Aorta (tissue), 5 donors: Measurements from ENCODE around the gene SHROOM3. TPM values are rescaled to one million over a fixed set of nuclear protein-coding genes. Genes with fewer than 3 reads are reported as not detected.

Source experiments
- ATAC-seq: fragments of 200-7000 bp; cut with Tn5 transposase; one replicate; pipeline ENCODE4 v1.9.1; 2022; ENCODE audit warnings: moderate library complexity; ENCODE audit not compliant: low FRiP score
- DNase-seq, 2 donors: peaks; one replicate each; pipeline ENCODE4 v3.0.0-alpha.2; 2020
- H3K27ac ChIP-seq, 2 donors: one replicate each; pipeline ENCODE4 v1.5.1; 2013; ENCODE audit warnings: low read length in 2 of 2, mild to moderate bottlenecking in 2 of 2, moderate library complexity in 2 of 2, control low read depth in 1 of 2, inconsistent platforms in 1 of 2, low read depth in 1 of 2
- H3K27me3 ChIP-seq, 2 donors: one replicate each; pipeline ENCODE4 v1.6.1; 2013; ENCODE audit warnings: control low read depth in 1 of 2, low read length in 1 of 2, mild to moderate bottlenecking in 1 of 2, moderate library complexity in 1 of 2; ENCODE audit not compliant: insufficient read depth in 2 of 2, control insufficient read depth in 1 of 2
- H3K36me3 ChIP-seq, 2 donors: one replicate each; pipeline ENCODE4 v1.6.1; 2013; ENCODE audit warnings: control low read depth in 1 of 2, low read length in 1 of 2, mild to moderate bottlenecking in 1 of 2; ENCODE audit not compliant: insufficient read depth in 2 of 2, control insufficient read depth in 1 of 2
- H3K4me1 ChIP-seq, 2 donors: one replicate each; pipeline ENCODE4 v1.6.1; 2013; ENCODE audit warnings: low read length in 2 of 2, control low read depth in 1 of 2, mild to moderate bottlenecking in 1 of 2, moderate library complexity in 1 of 2; ENCODE audit not compliant: insufficient read depth in 2 of 2, control insufficient read depth in 1 of 2
- H3K4me3 ChIP-seq, 2 donors: one replicate each; pipeline ENCODE4 v1.5.1; 2013; ENCODE audit warnings: low read length in 2 of 2, control low read depth in 1 of 2, mild to moderate bottlenecking in 1 of 2
- H3K9me3 ChIP-seq: one replicate; pipeline ENCODE4 v1.6.1; 2013; ENCODE audit warnings: mild to moderate bottlenecking, low read length; ENCODE audit not compliant: control insufficient read depth
- whole genome bisulfite sequencing, 2 donors: extraction: QIAGEN DNeasy Blood & Tissue Kit; methylation state at CpG; one replicate each; pipeline ENCODE4 v1.1.7; 2013; 5-methylcytosine and 5-hydroxymethylcytosine counted together
- intact Hi-C, 2 donors: fragments of 100-400 bp; cut with DNase I; formaldehyde crosslinking; loops; one replicate each; pipeline versions ENCODE4 v1.14.2 to v1.15.0; 2022
- polyA plus RNA-seq, 2 donors: library from polyadenylated mRNA; stranded (reverse); fragments of 200-250 nt; gene quantifications; one replicate each; pipeline ENCODE4 v1.2.3, GENCODE V29; 2013
- total RNA-seq, 2 donors: library from RNA; stranded (reverse); fragmentation: NEBNext Ultra II Directional; extraction: Animal tissue kit (Norgen Biotek cat#: 25700); gene quantifications; one replicate each; pipeline ENCODE4 v1.2.1, GENCODE V29; 2021
- donor health status: healthy with polysubstance abuse.
- donor health status: Bipolar disorder and iron deficiency.
- donor health status: DM: no; HTN: no; CAD: no.
- donor health status: DM: no; HTN: no; CAD: no.
- donor health status: DM: yes; HTN: yes; CAD: no.

The SHROOM3 gene
- total and polyA plus RNA-seq, 4 donors = 14.1 to 173 (median 32.8) TPM

DNA sequence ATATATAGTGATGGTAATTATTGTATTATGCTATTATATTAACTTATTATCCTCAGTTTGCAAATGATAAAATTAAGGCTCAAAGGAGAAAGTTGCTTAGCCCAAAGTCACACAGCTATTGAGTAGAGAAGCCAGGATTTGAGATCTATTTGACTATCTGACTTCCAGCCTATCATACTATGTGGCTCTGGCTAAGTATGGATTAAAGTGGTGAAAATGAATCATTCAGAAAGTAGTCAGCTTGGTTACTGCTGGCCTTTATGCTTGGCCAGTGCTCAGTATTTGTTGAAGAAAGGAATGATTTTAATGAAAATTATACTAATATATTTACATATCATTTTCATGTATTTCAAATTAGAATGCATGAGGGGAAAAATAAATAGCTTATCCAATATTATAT, 219.8 kb downstream of the SHROOM3 start:
- Histone ChIP-seq H3K27me3 (no peaks in the 10 kb centered on the region), H3K4me3 (no peak overlapping the region), H3K27ac (peak overlapping the region in 1 of 2 donors; percentile 33), H3K9me3 (no peaks in the 10 kb centered on the region), H3K36me3 (no peaks in the 10 kb centered on the region), H3K4me1 (peaks cover 18 to 21% of the 10 kb centered on the region in 2 donors)
- DNase-seq = no peak
- no peak for ATAC-seq
- intact Hi-C loops = loop anchor here in 1 of 2 donors (1.0 to 5.0 kb wide), 3 partner anchors 15 to 62 kb away; no protein-coding TSS in a partner anchor

DNA sequence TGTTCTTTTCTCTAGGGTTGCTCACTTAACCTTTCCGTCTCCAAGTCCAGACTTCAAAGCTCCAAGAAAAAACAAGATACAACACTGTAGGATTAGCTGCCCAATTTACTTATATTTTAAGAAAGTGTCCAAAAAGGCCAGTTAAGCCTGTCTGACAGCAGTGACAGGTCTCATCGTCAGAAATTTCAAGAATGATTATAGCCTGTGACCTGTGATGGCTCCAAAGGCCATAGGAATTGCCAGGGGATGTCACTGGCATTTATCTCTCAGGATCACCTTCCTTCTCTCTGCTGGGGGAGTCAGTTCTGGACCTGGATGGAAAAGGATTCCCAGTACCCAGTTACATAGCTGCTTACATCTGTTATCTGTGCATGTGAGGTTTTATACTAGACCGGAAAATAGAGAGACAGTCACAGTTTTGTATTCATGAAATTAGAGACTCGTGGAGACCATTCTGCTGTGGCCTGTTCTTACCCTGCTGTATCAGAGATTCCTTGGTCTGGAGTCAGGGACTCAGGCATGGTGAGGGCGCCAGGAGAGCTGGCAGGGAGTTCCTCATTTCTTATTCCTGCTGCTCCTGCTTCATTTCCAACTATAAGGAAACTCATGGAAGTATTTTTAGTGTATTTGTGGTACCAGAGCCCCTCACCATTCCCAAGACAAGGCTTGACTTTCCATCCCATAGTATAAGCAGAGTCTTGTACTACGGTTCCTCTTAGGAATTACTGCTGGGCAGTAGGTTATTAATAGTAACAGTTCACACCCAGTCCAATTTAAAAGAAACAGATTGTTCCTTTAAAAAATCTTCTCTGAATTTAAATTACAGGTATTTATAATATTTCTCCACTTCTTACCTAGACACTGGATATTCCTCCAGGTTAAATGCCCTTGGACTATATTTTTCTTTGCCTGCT, 220.8 kb downstream of the SHROOM3 start:
- WGBS, 2 donors = 6 to 10% methylated on average over 6 of the region's 6 CpGs
- Histone ChIP-seq H3K9me3 (no peaks in the 10 kb centered on the region), H3K36me3 (no peaks in the 10 kb centered on the region), H3K27ac (peak overlapping the region; percentile 99 to 100), H3K27me3 (no peaks in the 10 kb centered on the region), H3K4me1 (peaks cover 18 to 21% of the 10 kb centered on the region in 2 donors), H3K4me3 (no peak overlapping the region)
- DNase-seq = no peak
- ATAC-seq = peak; percentile 53
- intact Hi-C loops = loop anchor here in 1 of 2 donors (1.0 to 5.0 kb wide), 3 partner anchors 17 to 64 kb away; no protein-coding TSS in a partner anchor

DNA sequence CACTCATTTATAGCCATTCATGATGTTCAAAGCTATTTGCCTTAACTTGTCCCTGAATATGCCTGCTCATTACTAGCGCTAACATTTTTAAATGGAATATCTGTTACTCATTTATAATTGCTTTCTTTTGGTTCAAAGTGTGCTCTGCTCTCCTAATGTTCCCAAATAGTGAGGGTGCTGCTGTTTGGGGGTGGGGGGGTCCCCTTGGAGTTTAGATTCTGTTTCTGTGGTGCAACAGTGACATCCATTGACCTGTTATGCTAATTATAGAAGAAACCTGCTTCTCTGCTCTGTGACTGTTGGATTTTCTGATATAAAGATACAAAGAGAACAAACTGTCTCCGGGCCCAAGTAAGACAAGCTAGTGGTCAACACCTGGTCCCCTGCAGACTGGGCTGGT, 222.4 kb downstream of the SHROOM3 start:
- WGBS, 2 donors = 86 to 91% methylated on average over 2 of the region's 2 CpGs
- H3K27ac ChIP-seq = peak overlapping the region; percentile 84 to 97
- H3K9me3 ChIP-seq = no peaks in the 10 kb centered on the region
- H3K27me3 ChIP-seq = no peaks in the 10 kb centered on the region
- no peak overlapping the region for H3K4me3 ChIP-seq
- DNase-seq (no peak), ATAC-seq (no peak)
- no peaks in the 10 kb centered on the region for H3K36me3 ChIP-seq
- intact Hi-C loops = loop anchor here in 1 of 2 donors (5.0 kb wide), 2 partner anchors 45 to 65 kb away; no protein-coding TSS in a partner anchor
- H3K4me1 ChIP-seq = peaks cover 18 to 21% of the 10 kb centered on the region in 2 donors

DNA sequence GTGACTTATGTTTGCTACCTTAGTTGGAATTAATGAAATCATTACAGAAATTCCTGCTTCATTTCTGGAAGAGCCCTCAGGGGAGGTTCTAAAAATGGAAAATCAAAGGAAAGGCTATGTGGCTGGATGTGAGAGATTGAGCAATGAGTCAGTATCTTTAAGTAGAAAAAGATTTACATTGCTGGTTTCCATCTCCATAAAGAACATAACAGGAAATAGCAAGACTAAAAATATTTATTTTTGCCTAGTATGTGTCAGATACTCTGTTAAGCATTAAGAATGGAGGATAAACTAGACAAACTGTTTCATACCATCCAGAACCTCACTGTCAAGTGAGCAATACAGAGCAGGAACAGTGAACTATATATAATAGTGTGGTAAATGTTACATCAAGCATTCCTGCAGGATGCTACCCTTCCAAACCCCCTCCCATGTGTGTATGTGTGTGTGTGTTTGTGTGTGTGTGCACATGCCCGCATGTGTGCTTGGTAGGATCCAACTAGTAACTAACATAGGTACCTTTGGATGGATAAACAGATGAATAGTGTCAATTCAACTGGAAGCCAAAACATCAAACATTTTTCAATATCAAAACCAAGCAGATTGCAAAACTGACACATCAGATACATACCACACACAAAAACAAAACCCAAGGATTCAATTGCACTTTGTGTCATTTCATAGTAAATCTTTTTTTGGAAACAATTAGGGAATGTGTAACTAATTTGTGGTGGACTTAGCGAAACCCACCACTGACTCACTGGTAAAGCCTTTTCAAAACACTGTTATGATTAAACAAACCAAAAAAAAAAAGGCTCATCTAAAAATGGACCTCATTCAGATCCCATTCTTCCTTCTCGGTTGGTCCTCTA, 223.4 kb downstream of the SHROOM3 start:
- no peak for ATAC-seq
- intact Hi-C loops = loop anchor here in 1 of 2 donors (5.0 kb wide), 2 partner anchors 46 to 66 kb away; no protein-coding TSS in a partner anchor

DNA sequence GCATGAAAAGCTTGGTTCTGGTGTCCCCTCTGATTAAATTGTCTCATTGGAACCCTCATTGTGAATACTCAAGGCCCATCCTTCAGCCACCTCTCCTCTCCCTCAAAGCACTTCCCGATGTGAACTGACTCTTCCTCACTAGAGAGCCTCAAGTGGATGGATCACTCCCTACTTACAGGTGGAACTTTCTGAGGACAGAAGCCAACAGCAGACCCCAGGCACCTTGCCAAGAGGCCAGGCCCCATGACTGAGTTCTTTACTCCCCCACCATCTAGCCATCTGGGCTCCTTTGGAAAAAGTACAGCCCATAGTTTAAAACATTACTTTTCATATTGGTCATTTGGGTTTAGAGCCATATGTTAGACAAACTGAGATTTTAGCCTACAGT, 224.1 kb downstream of the SHROOM3 start:
- Histone ChIP-seq H3K9me3 (no peaks in the 10 kb centered on the region), H3K27ac (peak overlapping the region; percentile 80 to 85), H3K27me3 (no peaks in the 10 kb centered on the region), H3K36me3 (peaks cover 0 to 3% of the 10 kb centered on the region in 2 donors), H3K4me1 (peaks cover 16 to 22% of the 10 kb centered on the region in 2 donors), H3K4me3 (no peak overlapping the region)
- intact Hi-C loops = loop anchor here in 1 of 2 donors (5.0 kb wide), 2 partner anchors 47 to 67 kb away; no protein-coding TSS in a partner anchor
- ATAC-seq (no peak), DNase-seq (no peak)
- 80 to 92% methylated on average over 1 of the region's 1 CpG for WGBS, 2 donors

More for the DNA sequence above, 223.4 kb downstream of the SHROOM3 start:
- H3K4me1 ChIP-seq = peaks cover 18 to 21% of the 10 kb centered on the region in 2 donors
- H3K27ac ChIP-seq = peak overlapping the region; percentile 85 to 97
- WGBS, 2 donors = 26 to 38% methylated on average over 3 of the region's 3 CpGs
- peaks cover 0 to 3% of the 10 kb centered on the region in 2 donors for H3K36me3 ChIP-seq
- no peaks in the 10 kb centered on the region for H3K27me3 ChIP-seq
- H3K4me3 ChIP-seq = no peak overlapping the region
- H3K9me3 ChIP-seq = no peaks in the 10 kb centered on the region
- no peak for DNase-seq

DNA sequence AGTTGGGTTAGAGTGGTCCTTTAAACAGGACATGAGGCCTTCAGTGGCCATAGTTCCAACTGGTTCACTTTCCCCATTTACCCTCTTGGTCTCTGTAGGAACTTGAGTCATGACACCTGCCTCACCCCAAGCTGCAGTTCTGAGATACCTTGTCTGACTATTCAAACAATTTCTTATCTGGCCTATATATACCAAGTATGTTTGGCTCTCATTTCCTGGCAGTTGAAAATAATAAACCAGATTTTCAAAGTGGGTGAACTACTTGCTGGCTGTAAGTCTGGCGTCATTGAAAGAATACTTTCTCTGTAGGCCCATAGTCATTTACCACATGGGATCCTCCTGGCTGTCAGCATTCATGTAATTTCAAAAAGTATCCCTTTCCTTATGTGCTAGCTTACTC, 228.8 kb downstream of the SHROOM3 start:
- Histone ChIP-seq H3K27me3 (no peaks in the 10 kb centered on the region), H3K4me3 (no peak overlapping the region), H3K9me3 (no peaks in the 10 kb centered on the region), H3K27ac (peak overlapping the region in 1 of 2 donors; percentile 64), H3K4me1 (peaks cover 5 to 11% of the 10 kb centered on the region in 2 donors), H3K36me3 (peaks cover 0 to 3% of the 10 kb centered on the region in 2 donors)
- 29 to 30% methylated on average over 1 of the region's 1 CpG for WGBS, 2 donors
- ATAC-seq (no peak), DNase-seq (no peak)
- intact Hi-C loops = no loop called here

DNA sequence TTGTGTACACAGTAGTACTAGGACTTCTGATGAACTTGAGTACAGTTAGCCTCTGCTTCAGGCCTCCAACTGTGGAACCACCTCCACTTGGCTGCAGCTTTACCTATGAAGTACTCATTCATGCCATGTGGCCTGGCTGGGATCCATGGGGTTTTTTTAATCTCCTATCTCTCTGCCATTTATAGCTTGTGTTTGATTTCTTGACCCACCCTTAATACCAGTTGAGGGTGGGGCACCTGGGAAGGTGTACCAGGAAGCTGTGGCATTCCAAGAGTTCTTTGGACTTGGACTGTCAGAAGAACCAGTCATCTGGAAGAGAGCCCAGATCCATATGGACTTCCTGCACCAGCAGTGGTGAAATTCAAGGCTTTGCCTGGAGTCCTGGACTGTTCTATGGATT, 230.1 kb downstream of the SHROOM3 start:
- no peak for ATAC-seq
- intact Hi-C loops = no loop called here
- peak overlapping the region; percentile 41 to 48 for H3K27ac ChIP-seq

DNA sequence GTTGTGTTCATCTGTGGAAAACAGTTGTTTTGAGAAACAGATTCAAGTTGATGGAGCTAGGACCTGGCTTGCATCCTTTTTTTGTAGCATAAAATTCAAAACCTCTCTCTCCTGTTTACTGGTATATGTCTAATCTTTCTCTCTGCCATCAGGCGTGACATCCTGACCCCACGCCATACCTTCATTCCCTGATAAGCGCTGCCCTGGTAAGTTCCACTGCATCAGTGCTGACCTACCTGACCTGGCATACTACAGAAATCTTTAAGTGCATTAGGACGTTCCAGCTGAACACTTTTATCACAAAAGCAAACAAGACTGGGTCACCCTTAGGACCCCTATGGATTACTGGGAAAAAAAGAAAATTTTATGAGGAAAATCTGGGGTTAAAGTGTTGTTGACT, 230.7 kb downstream of the SHROOM3 start:
- Histone ChIP-seq H3K4me3 (no peak overlapping the region), H3K36me3 (peaks cover 0 to 3% of the 10 kb centered on the region in 2 donors), H3K27me3 (no peaks in the 10 kb centered on the region), H3K4me1 (peaks cover 5 to 7% of the 10 kb centered on the region in 2 donors), H3K27ac (peak overlapping the region in 1 of 2 donors; percentile 7), H3K9me3 (no peaks in the 10 kb centered on the region)
- WGBS, 2 donors = 79 to 80% methylated on average over 4 of the region's 4 CpGs
- ATAC-seq = no peak
- intact Hi-C loops = no loop called here
- no peak for DNase-seq

More for the DNA sequence above, 230.1 kb downstream of the SHROOM3 start:
- Histone ChIP-seq H3K27me3 (no peaks in the 10 kb centered on the region), H3K4me1 (peaks cover 5 to 7% of the 10 kb centered on the region in 2 donors), H3K9me3 (no peaks in the 10 kb centered on the region), H3K4me3 (no peak overlapping the region), H3K36me3 (peaks cover 0 to 3% of the 10 kb centered on the region in 2 donors)
- no peak for DNase-seq
